GM21528 (cell line): ENCODE results near the gene PLBD2.

Experiments
- ATAC-seq: cut with Tn5 transposase; IDR thresholded peaks from one replicate; pipeline ENCODE4 v1.9.1; 2021; ENCODE audit warnings: mild to moderate bottlenecking, moderate library complexity; ENCODE audit not compliant: unreplicated experiment, low FRiP score

PLBD2 gene

DNA sequence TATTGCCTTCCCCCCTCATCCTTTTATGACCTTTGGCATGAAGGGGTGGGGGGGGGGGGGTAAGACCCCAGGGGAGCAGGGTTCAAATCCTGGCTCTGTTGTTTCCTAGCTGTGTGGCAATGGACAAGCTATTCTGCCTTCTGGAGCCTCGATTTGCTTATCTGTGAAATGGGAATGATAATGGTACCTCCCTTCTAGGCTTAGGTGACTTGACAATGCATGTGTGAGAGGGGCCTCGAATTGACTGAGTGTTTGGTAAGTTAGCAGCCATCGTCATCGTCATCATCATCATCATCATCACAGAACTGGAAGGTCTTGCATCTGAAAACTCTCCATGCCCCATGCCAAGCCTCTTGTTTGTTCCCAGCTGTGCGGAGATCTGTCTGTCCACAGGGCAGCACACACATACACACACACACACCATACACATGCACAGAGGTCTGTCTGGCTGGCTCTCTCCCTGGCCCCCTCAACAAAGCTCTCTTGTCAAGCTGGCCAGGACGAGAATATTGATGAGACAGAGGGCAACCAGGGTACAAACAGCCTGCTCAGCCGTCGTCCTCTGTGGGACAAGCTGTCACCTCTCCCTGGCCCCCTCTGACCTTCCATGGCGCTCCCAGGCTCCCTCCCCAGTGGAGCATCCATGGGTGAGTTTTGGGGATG lies 51.2 kb downstream of the PLBD2 start:
- no peak for ATAC-seq

DNA sequence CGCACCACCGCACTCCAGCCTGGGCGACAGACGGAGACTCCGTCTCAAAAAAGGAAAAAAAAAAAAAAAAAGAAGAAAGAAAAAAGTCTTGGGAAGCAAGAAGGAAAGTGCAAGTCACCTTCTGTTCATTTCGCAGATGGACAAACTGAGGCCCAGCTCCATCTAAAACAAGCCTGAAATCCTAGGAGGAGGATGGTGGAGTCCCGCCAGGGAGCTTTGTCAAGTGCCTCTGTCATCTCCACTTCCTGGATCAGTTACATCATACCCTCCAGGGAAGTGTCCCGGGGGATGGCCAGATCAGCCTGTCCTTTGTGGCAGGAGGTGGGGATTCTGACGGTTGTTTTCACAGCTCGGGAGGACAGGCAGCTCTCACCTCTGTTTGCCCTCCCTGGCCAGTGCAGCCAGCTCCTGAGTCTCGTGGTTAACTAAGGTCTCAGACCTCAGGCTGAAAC lies 55.1 kb downstream of the PLBD2 start:
- no peak for ATAC-seq

DNA sequence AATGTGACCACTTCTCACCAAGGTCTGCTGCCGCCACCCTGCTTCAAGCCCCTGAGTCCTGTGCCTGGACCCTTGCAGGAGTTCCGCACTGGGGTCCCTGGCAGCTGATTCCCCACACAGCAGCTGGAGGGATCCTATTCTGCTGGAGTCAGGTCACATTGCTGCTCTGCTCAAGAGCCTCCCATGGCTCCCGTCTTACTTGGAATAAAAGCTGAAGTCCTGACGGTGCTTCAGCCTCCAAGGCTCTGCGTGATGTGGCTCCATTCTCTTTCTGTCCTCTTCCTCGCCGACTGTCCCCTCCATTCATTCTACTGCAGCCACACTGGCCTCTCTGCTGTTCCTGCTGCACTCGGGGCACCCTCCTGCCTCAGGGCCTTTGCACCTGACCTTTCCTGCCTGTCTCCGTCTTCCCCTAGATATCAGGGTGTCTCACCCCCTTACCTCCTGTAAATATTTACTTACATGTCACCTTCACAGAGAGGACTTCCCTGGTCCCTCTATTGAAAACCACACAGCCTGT lies 56.2 kb downstream of the PLBD2 start:
- ATAC-seq = no peak

DNA sequence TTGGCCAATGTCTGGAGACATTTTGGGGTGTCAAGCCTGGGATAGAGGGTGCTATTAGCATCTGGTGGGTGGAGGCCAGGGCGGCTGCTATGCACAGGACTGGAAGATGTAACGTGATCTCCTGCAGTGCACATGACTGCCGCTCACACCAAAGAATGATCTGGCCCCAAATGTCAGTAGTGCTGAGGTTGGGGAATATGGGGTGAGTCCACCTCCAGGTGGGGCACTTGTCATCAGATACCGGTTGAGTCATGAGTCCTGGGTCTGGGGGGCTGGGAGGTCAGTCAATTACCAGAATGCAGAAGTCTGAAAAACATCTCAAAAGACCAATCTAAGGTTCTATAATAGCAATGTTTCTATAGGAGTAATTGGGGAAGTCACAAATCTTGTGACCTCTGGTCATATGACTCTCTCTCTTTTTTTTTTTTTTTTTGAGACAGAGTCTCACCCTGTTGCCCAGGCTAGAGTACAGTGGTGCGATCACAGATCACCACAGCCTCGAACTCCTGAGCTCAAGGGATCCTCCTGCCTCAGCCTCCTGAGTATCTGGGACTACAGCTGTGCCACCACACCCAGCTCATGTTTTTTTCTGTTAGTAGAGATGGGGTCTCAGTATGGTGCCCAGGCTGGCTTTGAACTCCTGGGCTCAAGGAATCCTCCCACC lies 57.8 kb downstream of the PLBD2 start:
- no peak for ATAC-seq

DNA sequence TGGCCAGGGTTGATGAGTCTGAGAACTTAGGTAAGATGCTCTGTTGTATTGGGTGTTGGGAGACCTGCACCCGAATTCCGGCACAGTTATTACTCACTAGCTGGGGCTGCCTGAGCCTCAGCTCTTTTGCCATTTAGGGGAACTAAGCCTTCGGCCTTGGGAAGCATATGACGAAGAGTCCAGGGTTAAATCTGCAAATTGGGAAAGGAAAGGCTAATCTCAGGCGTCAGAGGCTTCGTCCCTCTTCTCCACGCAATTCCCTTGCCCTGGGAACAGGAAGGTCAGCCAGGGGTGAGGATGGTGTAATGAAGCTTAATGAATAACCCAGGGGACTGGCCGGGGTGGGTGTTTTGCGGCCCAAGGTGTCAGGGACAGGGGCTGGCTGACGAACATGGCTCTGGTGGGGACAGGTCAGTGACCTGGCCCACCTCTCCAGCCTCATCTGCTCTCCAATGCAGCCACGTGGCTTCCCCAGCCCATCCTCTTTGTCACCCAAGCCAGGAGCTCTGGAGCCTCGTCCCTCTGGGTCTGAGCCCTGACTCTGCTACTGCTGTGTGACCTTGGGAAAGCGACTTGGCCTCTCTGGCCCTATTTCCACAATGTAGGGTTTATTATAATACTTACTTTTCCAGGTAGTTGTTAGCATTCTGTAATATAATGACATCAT lies 60.0 kb downstream of the PLBD2 start:
- no peak for ATAC-seq

DNA sequence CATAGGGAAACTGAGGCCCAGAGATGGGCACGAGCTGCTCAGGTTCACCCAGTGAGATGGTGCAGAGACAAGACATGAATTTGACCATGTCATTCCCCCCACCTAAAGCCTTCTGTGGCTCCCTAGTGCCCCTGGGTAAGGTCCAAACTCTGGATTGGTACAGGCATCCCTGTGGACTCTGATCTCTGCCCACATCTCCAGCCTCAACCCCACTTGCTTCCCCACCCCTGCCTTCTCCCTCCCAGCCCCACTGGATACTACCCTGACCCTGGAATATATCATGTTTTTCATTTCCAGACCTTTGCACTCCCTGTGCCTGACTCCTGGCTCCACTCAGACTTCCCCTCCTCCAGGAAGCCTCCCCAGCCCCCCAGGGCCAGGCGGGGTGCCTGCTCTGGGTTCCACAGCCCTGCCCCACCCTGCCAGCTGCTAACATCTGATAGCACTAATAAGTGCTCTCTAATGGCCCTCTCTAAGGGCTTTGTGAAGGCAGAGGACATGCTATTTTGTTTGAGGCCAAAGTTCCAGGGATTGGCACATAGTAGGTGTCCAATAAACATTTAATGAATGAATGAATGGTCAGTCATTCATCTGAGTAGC lies 62.7 kb downstream of the PLBD2 start:
- ATAC-seq = no peak

DNA sequence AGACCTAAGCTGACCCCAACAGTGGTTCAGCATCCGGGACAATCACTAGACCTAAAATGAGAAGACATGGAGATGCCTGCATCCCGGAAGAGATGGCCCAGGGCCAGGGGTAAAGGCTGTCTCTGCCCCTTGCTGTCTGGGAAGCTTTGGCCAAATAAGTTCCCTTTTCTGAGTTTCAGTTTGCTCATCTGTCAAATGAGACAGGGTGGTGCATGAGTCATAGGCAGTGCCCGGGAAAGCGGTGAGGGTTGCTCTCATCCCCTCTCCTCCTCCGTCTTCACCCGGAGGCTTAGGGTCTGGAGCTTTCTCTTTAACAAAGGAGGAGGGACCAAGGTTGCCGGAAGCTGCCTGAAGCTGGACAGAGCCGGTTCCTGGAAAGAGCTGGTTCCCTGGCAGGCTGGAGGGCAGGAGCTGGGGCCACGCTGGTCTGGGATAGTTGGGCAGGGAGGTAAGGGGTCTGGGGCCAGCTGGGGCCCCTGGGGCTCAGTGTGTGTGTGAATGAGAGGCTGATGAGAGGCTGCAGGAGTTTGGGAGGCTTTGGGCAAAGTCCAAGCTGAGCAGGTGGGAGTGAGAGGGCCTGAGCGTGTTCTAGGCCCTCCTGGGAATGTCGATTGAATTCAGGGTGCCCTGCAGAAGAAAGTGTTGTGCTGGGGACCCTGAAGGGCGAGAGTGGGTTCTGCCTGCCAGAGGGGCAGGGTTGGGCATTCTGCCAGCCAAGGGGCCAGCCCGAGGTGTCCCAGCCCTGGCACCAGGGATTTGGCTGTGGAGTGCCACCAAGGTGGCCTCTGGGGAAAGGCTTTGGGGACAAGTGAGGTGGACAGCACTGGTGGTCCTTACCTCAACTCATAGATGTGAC lies 63.9 kb downstream of the PLBD2 start, which contains the start of gene SDSL:
SDSL (plus strand) TSS at position 351 of the 856 bp plus-strand sequence. CDS start 5,603 bp downstream, outside the sequence.
- ATAC-seq = peak; percentile 86

DNA sequence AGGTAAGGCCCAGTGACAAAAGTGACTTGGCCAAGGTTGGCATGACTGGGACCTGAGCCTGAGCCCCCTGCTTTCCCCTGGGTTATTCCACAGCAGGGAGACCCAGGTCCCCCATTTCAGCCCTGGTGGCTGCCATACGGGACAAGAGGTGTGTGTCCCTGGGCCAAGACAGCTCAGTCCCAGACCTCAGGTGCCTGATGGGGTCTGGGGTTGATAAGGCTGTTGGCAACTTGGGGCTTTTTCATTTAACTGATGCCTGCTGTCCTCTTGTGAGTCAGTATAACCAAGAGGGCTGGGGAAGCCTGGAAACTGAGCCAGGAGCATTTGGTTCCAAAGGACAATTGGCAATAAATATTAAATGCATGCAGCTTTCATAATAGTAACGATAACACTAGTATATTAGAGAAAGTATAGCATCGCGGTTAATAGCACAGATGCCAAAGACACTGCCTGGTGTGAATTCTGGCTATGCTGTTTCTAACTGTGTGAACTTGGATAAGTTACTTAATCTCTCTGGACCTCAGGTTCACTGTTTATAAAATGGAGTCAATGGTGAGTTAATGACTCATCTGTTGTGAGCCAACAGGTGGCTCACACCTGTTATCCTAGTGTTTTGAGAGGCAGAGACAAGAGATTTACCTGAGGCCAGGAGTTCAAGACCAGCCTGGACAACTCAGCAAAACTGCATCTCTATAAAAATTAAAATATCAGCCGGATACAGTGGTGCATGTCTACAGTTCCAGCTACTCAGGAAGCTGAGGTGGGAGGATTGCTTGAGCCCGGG lies 64.7 kb downstream of the PLBD2 start:
- no peak for ATAC-seq

DNA sequence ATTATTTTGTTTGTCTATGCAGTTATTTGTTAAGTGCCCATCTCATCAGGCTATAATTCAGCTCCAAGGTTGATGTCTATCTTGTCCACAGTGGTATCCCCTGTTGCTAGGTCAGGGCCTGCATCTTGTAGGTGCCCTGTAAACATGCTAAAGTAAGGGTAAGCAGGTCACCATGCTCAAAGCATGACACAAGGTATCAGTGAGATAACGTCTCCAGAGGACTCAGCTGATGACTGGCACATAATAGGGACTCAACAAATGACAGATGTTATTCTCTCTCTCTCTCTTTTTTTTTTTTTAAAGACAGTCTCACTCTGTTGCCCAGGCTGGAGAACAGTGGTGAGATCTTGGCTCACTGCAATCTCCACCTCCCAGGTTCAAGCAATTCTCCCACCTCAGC lies 66.1 kb downstream of the PLBD2 start:
- ATAC-seq = no peak

DNA sequence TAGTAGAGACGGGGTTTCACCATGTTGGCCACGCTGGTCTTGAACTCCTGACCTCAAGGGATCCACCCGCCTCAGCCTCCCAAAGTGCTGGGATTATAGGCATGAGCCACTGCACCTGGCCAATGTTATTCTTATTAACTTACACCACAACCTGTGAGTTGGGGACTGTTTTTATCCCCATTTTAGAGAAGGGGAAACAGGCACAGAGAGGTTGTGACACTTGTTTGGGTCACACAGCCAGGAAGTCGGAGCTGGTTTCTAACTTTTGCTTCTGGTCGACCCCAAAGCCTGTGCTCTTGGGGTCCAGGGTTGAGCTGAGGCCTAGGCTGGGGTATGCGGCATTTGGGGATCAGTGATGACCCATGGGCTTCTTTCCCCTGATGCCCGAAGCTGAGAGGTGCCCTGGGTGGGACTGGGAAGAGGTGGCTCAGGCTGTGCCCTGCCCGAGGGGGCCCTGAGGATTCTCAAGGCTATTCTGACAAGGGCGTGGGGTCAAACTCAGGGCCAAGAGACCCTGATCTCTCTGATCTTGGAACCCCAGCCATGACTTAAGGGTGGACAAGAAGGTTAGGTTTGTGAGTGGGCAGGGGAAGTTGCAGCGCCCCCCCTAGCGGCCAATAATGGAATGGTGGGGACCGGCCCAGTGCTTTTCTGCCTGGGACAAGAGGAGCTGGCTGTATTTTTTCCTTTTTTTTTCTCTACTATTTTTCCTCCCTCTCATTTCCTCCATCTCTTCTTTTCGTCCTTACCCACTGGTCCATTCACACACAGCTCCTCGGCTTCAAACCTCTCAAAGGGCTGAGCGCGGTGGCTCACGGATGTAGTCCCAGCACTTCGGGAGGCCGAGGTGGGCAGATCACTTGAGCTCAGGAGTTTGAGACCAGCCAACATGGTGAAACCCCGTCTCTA lies 66.8 kb downstream of the PLBD2 start:
- ATAC-seq = no peak

DNA sequence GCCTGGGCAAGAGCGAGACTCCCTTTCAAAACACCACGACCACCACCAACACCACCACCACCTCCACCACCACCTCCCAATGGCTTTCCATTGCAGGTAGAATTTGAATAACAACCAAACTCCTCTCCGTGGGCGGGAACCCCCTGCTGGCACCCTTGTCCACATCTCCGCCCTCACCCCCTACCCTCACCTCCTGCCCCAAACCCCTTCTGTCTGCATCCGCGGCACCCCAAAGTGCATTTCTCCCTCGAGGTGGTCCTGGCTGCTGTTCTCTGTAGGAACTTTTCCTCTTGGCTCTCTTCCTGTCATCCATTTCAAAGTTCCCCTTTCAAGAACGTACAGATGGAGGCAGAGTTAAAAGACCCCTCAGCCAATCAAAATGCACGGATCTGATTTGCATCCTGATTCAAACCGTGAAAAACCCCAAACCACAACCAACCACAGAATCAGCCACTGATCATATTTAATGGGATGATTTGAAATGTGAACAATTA lies 67.6 kb downstream of the PLBD2 start:
- no peak for ATAC-seq

DNA sequence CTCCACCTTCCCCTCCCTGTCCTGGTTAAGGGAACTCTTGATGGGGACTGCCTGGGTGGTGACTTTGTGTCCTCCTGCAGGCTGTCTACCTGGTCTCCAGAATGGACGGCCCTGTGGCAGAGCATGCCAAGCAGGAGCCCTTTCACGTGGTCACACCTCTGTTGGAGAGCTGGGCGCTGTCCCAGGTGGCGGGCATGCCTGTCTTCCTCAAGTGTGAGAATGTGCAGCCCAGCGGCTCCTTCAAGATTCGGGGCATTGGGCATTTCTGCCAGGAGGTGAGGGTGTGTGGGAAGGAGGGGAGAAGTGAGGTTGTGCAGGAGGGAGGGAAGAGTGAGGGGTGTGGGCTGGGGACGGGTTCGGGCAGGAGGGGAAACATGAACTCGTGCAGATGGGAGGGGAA lies 69.5 kb downstream of the PLBD2 start:
- ATAC-seq = no peak

DNA sequence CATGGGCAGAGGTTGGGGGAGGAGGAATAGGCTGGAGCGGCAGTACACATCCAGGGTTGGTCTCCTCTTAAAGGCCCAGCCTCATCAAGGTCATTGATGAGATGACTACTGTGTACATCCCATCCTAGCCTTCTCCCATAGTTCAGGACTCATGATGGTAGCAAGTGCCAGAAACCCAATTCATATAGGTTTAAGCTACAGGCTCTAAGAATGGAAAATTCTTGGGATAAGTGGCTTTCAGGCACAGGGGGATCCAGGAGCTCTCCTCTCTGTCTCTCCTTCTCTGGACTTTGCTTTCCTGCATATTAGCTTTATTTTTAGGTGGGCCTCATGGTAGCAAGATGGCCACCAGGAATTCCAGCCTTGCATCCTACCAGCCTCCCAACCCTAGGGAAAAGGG lies 70.1 kb downstream of the PLBD2 start:
- ATAC-seq = no peak

DNA sequence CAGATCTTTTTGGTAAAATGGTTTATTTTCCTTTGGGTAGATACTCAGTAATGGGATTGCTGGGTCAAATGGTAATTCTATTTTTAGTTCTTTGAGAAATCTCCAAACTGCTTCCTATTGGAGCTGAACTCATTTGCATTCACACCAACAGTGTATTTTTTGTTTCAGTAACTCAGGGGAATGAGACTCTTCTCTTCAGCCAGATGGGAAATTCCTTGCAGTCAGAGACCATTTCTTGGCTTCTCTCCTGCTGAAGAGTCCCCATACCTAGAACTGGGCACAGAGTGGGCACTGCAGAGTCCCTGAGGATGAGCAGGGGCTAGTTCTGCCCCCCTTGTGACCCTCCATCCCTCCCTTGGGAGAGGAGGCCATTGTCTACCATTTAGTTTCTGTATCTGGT lies 74.6 kb downstream of the PLBD2 start:
- ATAC-seq = no peak

DNA sequence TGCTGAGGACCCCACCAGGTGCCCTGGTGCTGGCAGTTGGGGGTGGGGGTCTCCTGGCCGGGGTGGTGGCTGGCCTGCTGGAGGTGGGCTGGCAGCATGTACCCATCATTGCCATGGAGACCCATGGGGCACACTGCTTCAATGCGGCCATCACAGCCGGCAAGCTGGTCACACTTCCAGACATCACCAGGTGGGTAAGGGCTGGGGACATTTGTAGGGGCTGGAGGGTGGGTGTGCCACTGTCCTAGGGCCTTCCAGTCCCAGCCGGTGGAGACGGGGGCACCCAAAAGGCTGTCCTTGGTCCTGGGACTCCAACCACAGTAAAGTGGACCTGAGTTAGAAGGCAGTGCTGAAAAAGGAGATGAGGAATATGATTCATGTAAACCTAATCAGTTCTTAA lies 77.0 kb downstream of the PLBD2 start:
- no peak for ATAC-seq

DNA sequence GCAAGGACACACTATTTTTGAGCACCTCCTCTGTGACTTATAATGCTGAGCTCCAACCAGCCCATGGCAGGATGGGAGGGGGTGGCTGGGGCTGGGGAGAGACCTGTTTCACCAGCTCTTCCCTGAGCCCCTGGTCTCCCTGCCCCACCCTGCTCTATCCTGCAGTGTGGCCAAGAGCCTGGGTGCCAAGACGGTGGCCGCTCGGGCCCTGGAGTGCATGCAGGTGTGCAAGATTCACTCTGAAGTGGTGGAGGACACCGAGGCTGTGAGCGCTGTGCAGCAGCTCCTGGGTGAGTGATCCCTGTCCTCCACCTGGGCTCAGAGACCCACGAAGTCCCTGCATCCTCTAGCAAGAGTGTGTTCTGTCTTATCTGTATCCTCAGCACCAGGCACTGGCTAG lies 78.2 kb downstream of the PLBD2 start:
- ATAC-seq = no peak

DNA sequence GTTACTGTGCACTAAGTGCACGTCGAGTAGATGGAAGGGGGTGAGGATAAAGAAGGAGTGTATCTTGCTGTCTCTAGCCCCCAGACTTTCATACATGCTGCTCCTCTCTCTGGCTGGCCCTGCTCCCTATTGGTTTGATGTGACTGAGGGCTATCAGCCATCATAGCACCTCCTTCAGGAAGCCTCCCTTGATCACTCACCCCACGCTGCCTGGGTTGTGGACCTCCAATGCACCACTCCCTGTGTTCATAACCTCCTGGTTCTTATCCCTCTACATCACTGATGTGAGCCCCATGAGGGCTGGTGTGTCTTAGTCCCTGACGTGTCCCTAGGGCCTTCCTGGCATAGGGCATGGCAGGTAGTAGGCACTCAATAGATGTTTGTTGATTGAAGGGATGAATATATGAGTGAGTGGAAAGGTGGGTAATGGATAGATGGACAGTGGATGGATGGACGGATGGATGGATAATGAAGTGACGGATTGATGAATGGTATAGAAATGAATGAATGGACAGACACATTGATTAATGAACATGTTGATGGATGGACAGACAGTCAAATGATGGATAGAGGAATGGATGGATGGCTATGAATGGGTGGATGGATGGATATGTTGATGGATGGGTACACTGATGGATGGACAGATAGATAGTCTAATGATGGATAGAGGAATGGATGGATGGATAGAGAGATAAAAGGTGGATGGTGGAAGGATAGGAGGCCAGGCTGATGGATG lies 78.8 kb downstream of the PLBD2 start:
- no peak for ATAC-seq

DNA sequence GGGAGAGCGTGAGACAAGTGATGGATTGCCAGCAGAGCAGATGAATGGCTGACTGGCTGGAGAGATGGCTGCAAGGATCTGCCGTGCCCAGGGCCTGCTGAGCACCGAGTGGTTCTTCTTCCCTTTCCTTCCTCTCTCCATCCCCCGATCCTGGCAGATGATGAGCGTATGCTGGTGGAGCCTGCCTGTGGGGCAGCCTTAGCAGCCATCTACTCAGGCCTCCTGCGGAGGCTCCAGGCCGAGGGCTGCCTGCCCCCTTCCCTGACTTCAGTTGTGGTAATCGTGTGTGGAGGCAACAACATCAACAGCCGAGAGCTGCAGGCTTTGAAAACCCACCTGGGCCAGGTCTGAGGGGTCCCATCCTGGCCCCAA lies 79.3 kb downstream of the PLBD2 start:
- ATAC-seq = no peak
